PC-3 (cell line): ENCODE measurements around the gene AADAC.

ENCODE experiments used
- EZH2 ChIP-seq: fragments of 300-600 bp; sonication (generic); IDR thresholded peaks from one replicate; pipeline ENCODE4 v1.6.1; 2017; ENCODE audit warnings: antibody characterized with exemption, mild to moderate bottlenecking, low read length; ENCODE audit not compliant: unreplicated experiment
- TF ChIP-seq, protein P1 (sequence below): fragments of 300-600 bp; sonication (generic); conservative IDR thresholded peaks from 2 replicates; pipeline ENCODE4 v1.5.1; 2017; ENCODE audit warnings: antibody characterized with exemption, low read depth, mild to moderate bottlenecking, low read length

GRCh38 chr3:151792411-151792810 lies 21.5 kb upstream of the AADAC start:
- TF ChIP-seq, protein P1, sequence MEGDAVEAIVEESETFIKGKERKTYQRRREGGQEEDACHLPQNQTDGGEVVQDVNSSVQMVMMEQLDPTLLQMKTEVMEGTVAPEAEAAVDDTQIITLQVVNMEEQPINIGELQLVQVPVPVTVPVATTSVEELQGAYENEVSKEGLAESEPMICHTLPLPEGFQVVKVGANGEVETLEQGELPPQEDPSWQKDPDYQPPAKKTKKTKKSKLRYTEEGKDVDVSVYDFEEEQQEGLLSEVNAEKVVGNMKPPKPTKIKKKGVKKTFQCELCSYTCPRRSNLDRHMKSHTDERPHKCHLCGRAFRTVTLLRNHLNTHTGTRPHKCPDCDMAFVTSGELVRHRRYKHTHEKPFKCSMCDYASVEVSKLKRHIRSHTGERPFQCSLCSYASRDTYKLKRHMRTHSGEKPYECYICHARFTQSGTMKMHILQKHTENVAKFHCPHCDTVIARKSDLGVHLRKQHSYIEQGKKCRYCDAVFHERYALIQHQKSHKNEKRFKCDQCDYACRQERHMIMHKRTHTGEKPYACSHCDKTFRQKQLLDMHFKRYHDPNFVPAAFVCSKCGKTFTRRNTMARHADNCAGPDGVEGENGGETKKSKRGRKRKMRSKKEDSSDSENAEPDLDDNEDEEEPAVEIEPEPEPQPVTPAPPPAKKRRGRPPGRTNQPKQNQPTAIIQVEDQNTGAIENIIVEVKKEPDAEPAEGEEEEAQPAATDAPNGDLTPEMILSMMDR, result no peak
- TF ChIP-seq EZH2, result no peak
